DMS 273 (cell line): ENCODE data around the gene C14orf119.
A peak's percentile ranks its signal among the peaks of the same experiment; 100 is the strongest.

Source experiments
- DNase-seq: peaks from one replicate; lab custom pipeline; 2025; ENCODE audit not compliant: unreplicated experiment; lab: John Stamatoyannopoulos, UW

Gene C14orf119

GRCh38 chr14:23125933-23126524 lies 30.7 kb downstream of the C14orf119 start:
- peak; percentile 55 for DNase-seq

GRCh38 chr14:23126548-23127278 lies 31.4 kb downstream of the C14orf119 start:
- no peak for DNase-seq

DNA sequence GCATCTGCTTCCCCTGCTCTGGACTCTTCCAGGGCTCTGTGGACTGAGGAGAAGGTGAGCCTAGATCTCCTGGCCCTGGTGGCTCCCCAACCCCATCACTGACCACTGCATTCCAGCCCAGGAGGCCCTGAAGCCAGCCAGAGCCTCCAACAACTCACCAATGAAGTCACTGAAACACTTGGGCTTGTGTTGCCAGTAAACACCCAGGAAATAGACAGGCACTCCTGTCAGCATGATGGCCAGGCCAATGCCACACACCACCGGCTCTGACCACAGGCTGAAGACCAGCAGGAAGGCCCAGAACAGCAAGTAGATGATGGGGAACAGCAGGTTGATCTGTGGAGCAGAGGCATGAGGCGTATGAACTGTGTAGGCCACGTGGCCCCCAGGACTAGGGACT lies 32.6 kb downstream of the C14orf119 start:
- no peak for DNase-seq

- no peak for DNase-seq
These were observed 33.9 kb downstream of the C14orf119 start for GRCh38 chr14:23128969-23129758.

DNA sequence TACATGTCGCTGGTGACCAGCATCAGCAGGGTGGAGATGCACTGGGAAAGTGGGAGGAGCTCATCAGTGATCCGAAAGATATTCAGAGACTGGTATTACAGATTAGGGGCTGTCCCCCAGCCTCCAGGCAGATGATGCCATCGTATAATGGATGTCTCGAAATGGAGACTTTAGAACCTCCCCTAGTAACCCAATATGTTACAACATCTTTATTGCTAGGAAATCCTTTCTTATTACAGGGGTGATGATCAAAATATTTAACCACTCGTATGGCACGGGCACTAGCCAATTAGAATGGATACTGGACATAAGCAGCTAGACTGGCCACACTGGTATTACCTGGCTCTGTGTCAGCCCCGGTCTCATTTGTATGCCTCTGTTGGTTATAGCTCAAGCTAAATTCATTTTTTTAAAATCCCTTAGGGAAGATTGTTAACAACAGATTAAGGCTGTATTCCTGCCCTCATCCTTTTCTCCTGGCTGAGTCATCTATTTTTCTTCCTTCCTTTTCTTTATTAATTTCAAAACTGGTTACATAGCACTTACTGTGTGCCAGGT lies 34.5 kb downstream of the C14orf119 start:
- DNase-seq: no peak

GRCh38 chr14:23130871-23131270 lies 35.6 kb downstream of the C14orf119 start:
- no peak for DNase-seq

DNA sequence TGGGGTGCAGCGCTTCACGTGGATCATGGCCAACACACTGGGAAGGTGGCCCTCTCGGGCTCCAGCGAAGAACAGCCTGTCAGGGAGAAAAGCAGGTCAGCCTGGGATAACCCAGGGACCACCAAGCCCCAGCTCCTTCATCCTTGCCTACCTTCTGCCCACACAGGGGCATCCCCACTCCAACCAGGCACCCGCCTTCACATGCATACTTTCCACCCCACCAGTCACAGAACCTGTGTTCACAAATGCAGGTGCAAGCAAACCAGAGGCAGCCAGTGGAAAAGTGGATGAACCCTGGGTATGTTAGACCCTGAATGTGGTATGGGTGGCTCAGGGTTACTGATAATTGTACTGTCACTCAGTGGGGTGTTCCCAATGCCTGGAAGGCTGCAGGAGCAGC lies 36.2 kb downstream of the C14orf119 start:
- DNase-seq: no peak

DNA sequence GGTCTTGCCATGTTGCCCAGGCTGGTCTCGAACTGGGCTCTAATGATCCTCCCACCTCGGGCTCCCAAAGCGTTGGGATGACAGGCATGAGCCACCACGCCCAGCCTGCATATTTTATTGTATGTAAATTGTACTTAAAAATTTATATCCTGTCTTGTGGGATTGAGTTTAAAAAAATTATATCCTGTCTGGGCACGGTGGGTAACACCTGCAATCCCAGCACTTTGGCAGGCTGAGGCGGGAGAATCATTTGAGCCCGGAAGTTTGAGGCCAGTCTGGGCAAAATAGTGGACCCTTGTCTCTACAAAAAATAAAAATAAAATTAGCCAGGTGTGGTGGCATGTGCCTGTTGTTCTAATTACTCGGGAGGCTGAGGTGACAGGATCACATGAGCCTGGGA lies 37.7 kb downstream of the C14orf119 start:
- no peak for DNase-seq

DNA sequence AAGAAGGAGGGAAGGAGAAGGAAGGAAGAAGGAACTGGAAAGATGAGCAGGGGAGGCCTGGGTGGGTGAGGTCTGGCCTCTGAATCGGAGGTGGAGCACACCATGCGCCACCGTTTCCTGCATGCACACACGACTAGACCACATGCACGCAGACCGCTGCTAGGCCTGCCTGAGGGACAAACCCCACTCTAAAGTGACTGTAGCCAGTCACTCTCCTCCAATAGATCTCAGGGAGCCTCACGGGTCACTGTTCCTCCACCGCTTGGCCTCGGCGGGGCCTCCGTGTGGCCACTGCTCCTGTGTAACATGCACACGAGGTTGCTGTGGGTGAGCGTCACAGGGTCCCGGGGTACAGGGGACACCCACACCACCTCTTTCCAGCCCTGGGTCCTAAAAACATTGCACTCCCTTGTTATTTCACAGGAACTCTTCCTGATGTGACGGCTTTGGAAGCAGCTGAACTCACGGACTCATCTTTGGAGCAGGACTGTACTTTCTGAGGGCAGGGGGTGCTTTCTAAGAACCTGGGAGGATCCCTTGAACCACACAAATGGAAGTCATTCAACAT lies 41.3 kb downstream of the C14orf119 start:
- no peak for DNase-seq

- peak; percentile 24 for DNase-seq
These were observed 42.0 kb downstream of the C14orf119 start for GRCh38 chr14:23137192-23137812.

- no peak for DNase-seq
These were observed 42.7 kb downstream of the C14orf119 start for GRCh38 chr14:23137813-23138535.

- DNase-seq: no peak
These were observed 44.6 kb downstream of the C14orf119 start for GRCh38 chr14:23139874-23140273.

- no peak for DNase-seq
These were observed 45.1 kb downstream of the C14orf119 start for GRCh38 chr14:23140371-23140770.

DNA sequence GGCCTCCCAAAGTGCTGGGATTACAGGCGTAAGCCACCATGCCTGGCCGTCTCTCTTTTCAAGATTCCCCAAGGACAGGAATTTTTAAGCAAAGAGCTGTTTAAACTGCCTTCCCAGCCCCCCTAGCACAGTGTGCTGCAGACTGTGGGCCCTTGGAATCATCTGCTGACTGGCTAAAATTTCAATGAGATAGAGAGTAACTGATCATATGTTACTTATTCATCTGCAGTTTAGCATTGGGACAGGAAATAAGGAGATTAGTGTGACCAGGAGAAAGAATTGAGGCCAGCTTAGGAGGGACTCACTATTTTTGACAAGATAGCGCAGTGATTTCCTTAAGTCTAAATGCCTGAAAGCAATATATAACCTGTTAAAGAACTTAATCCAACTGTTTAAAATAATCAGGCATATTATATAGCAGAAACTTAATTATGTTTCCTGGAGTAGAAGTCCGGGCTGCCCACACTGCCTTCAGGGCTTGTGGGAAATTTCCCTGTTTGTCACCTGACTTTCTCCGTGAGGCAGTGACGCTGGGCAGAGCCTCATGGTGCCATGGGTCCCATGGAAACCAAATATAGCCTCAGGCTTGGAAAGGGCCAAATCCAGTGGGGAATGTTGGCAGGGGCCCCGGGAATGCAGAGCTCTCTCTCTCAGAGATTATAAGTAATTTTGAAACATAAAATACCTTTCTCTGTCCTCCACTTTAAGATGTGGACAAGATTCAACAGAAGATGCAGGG lies 46.6 kb downstream of the C14orf119 start:
- DNase-seq: no peak

- DNase-seq: no peak
These were observed 47.5 kb downstream of the C14orf119 start for GRCh38 chr14:23142826-23143225.

DNA sequence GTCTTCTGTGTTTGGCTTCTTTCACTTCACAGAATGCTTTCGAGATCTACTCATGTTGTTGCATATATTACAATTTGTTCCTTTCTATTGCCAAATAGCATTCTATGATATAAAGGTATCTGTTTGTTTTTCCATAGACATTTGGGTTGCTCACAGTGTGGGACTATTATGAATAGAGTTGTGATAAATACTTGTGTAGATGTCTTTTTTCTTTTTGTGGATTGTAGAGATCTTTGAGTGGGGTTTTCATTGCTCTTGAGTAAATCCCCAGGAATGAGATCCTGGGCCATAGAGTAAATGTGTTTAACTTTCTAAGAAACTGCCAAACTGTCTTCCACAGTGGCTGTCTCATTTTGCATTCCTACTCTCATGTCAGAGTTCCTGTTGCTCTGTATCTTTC lies 48.6 kb downstream of the C14orf119 start:
- DNase-seq: no peak

DNA sequence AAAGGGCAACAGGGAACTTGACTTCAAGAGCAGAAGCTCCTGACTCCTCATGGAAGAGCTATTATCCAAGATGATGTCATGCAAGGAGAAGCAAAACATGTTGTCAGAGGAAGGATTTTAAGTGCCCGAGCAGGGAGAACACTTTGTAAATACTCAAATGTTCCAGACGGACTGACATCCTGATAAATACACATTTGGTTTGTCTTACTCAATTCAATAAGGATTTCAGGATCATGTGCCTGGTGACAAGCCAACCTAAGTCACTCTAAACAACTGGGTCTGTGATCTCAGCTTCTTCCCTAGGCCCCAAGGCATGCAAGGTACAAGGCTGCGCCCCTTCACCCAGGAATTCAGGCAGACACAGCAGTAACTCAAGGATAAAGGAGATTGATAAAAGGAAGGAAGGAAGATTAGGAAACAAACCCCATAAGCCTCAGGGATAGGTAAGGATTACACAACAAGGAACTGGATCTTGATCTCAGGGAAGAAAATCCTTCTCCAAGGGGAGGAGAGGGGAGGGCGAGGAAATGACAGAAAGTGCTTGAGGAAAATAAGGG lies 50.6 kb downstream of the C14orf119 start:
- DNase-seq: no peak

- DNase-seq: no peak
These were observed 51.1 kb downstream of the C14orf119 start for GRCh38 chr14:23146351-23146910.

DNA sequence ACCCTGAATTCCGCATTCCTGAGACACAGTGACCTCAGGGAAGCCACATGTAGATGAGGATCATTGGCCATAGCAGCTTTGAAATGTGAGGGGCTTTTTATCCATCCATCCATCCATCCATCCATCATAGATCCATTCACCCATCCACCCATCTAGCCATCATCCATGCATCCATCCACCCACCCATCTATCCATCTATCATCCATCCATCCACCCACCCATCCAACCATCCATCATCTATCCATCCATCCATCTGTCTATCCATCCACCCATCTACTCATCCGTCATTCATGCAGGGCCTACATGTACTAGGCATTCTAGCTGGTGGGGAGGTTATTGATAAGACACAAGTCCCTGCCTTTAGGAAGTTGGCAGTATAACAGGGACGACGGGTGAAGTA lies 51.7 kb downstream of the C14orf119 start:
- DNase-seq: no peak
